Forelimb muscle (tissue), 1 donor: ENCODE measurements around the gene DHX16. TPM values are rescaled to one million over a fixed set of nuclear protein-coding genes. Genes with fewer than 3 reads are reported as not detected.
A peak's percentile ranks its signal among the peaks of the same experiment; 100 is the strongest.

Experiments used
- DNase-seq: peaks from one replicate; pipeline ENCODE4 v3.0.0-alpha.2; 2013; ENCODE audit warnings: low read depth
- polyA plus RNA-seq: library from polyadenylated mRNA; unstranded; fragments of 120-200 nt; gene quantifications from one replicate; pipeline ENCODE4 v1.2.1, GENCODE V29; 2013; ENCODE audit not compliant: insufficient read length

Gene DHX16
- polyA plus RNA-seq, 1 donor: 20.9 TPM

GRCh38 chr6:30696432-30696831, 23.6 kb upstream of the DHX16 start:
- DNase-seq: no peak

- no peak for DNase-seq
Measured at GRCh38 chr6:30691208-30691847, 18.5 kb upstream of the DHX16 start.

- DNase-seq: no peak
Measured at GRCh38 chr6:30690403-30691207, 17.8 kb upstream of the DHX16 start, which contains the start of gene NRM. TSS of gene NRM (minus strand) at chr6:30690984. CDS start at chr6:30690974, 10 bp downstream.

- no peak for DNase-seq
Measured at GRCh38 chr6:30689985-30690384, 17.2 kb upstream of the DHX16 start.

- no peak for DNase-seq
Measured at GRCh38 chr6:30689022-30689865, 16.4 kb upstream of the DHX16 start.

- DNase-seq: no peak
Measured at GRCh38 chr6:30688569-30688968, 15.8 kb upstream of the DHX16 start.

GRCh38 chr6:30687659-30688431, 15.0 kb upstream of the DHX16 start:
- no peak for DNase-seq

- peak; percentile 79 for DNase-seq
Measured at GRCh38 chr6:30686908-30687658, 14.3 kb upstream of the DHX16 start.

- DNase-seq: no peak
Measured at GRCh38 chr6:30686009-30686907, 13.5 kb upstream of the DHX16 start, which contains the start of gene PPP1R18. TSS of gene PPP1R18 (minus strand) at chr6:30686645. CDS start at chr6:30686018, 627 bp downstream.

- no peak for DNase-seq
Measured at GRCh38 chr6:30685157-30686008, 12.6 kb upstream of the DHX16 start.

GRCh38 chr6:30684386-30685156, 11.8 kb upstream of the DHX16 start:
- DNase-seq: no peak

- no peak for DNase-seq
Measured at GRCh38 chr6:30683980-30684338, 11.2 kb upstream of the DHX16 start.

GRCh38 chr6:30683183-30683979, 10.6 kb upstream of the DHX16 start:
- no peak for DNase-seq

- DNase-seq: no peak
Measured at GRCh38 chr6:30682143-30683117, 9.6 kb upstream of the DHX16 start.

- DNase-seq: no peak
Measured at GRCh38 chr6:30681766-30682142, 8.9 kb upstream of the DHX16 start.
